Measurements from ENCODE around the gene VAV3.

DNA sequence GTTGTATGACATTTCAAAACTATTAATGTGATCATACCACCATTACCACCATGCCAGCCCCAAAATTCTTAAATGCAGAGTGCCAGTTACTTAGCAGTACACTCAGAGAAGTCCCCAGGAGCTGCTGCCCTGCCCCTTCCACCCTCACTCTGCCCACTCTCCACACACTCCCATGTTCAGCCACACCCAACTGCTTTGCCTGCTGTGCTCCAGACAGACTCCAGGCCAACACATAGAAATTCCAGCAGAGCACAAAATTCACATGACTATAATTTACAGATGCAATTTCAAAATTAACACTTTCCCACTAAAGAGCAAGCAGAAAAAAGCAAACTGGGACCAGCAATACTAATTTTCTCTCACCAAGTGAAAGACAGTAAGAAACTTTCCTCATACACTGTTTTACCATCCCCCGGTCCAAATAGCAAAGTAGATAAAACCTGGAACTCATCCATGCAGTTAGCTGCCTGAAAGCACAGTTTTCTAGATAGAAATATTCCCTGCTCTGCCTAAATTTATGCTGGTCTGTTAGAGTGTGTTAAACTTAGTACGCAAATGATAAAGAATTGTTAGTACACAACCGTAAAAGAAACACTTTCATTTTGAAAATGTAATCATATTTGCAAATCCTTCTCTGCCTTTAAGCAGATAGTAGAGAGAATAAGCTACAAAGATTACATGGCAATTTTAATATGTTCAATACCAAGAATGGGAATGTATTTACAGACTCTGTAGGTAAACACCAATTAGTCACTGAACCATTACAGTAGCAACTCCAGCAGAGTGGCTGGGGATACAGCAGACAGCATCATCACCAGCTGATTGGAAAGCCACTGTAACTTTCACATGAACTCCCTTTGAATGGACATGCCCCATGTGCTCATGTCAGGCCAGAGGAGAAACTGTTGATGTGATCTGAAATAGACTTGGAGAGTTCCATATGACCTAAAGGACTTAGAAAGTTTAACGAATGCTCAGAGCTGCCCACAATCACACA, 176.5 kb downstream of the VAV3 start:
- TF ChIP-seq, protein P1, sequence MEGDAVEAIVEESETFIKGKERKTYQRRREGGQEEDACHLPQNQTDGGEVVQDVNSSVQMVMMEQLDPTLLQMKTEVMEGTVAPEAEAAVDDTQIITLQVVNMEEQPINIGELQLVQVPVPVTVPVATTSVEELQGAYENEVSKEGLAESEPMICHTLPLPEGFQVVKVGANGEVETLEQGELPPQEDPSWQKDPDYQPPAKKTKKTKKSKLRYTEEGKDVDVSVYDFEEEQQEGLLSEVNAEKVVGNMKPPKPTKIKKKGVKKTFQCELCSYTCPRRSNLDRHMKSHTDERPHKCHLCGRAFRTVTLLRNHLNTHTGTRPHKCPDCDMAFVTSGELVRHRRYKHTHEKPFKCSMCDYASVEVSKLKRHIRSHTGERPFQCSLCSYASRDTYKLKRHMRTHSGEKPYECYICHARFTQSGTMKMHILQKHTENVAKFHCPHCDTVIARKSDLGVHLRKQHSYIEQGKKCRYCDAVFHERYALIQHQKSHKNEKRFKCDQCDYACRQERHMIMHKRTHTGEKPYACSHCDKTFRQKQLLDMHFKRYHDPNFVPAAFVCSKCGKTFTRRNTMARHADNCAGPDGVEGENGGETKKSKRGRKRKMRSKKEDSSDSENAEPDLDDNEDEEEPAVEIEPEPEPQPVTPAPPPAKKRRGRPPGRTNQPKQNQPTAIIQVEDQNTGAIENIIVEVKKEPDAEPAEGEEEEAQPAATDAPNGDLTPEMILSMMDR (IDR thresholded peaks at IDR 0.05; ENCODE audit: insufficient read depth, low read depth, low read length), result no peak
- TF ChIP-seq EZH2 (IDR thresholded peaks at IDR 0.05; ENCODE audit: insufficient read depth, low read length), result no peak

Data from astrocyte (in vitro differentiated cells and primary cell).